PC-3 (cell line): Measurements from ENCODE around the gene LAMTOR2. TPM values are rescaled to one million over a fixed set of nuclear protein-coding genes. Genes with fewer than 3 reads are reported as not detected.

Experiments used
- ATAC-seq: fragments of 200-7000 bp; cut with Tn5 transposase; 2 replicates; pipeline ENCODE4 v1.9.1; 2020; ENCODE audit warnings: mild to moderate bottlenecking, moderate library complexity
- BruUV-seq: library from RNA; stranded (reverse); fragments of 400-500 nt; replicated peaks from 2 replicates; lab custom pipeline; 2021; lab: Mats Ljungman, UMichigan
- CTCF ChIA-PET: fragments of 300-600 bp; sonication (Branson Sonifier 250); formaldehyde crosslinking; loops from one replicate; lab custom pipeline; 2022; ENCODE audit warnings: antibody characterized with exemption; lab: Charles Lee
- POLR2A ChIA-PET: fragments of 300-600 bp; sonication (Branson Sonifier 250); formaldehyde crosslinking; loops from one replicate; lab custom pipeline; 2022; ENCODE audit warnings: antibody characterized with exemption; ENCODE audit not compliant: unreplicated experiment; lab: Charles Lee
- DNase-seq: peaks from one replicate; pipeline ENCODE4 v3.0.0-alpha.2; 2015
- H2AFZ ChIP-seq: fragments of 300-600 bp; sonication (generic); 2 replicates; pipeline ENCODE4 v1.6.0; 2016; ENCODE audit warnings: antibody characterized with exemption, low read length
- H3F3A ChIP-seq: fragments of 300-600 bp; sonication (generic); one replicate; pipeline ENCODE4 v1.6.0; 2017; ENCODE audit warnings: antibody characterized with exemption, low read length, control low read depth, mild to moderate bottlenecking; ENCODE audit not compliant: unreplicated experiment
- H3K27ac ChIP-seq: fragments of 300-600 bp; sonication (generic); 2 replicates; pipeline ENCODE4 v1.5.1; 2016; ENCODE audit warnings: mild to moderate bottlenecking, low read length
- H3K27me3 ChIP-seq: fragments of 300-600 bp; sonication (generic); 2 replicates; pipeline ENCODE4 v1.6.1; 2016; ENCODE audit warnings: low read length, mixed read lengths
- H3K36me3 ChIP-seq: fragments of 300-600 bp; sonication (generic); 2 replicates; pipeline ENCODE4 v1.6.1; 2016; ENCODE audit warnings: low read depth, mixed run types, low read length, mixed read lengths
- H3K4me1 ChIP-seq: fragments of 300-600 bp; sonication (generic); 2 replicates; pipeline ENCODE4 v1.5.1; 2016; ENCODE audit warnings: low read length; ENCODE audit not compliant: insufficient read depth
- H3K4me2 ChIP-seq: fragments of 300-600 bp; sonication (generic); 2 replicates; pipeline ENCODE4 v1.6.0; 2016; ENCODE audit warnings: low read length
- H3K4me3 ChIP-seq: fragments of 300-600 bp; sonication (generic); 2 replicates; pipeline ENCODE4 v1.5.1; 2016; ENCODE audit warnings: mild to moderate bottlenecking, low read length, mixed read lengths
- H3K79me2 ChIP-seq: fragments of 300-600 bp; sonication (generic); 2 replicates; pipeline ENCODE4 v1.6.1; 2017; ENCODE audit warnings: low read length, mixed read lengths
- H3K9ac ChIP-seq: fragments of 300-600 bp; sonication (generic); 2 replicates; pipeline ENCODE4 v1.6.0; 2016; ENCODE audit warnings: mild to moderate bottlenecking, low read length
- H3K9me2 ChIP-seq: fragments of 300-600 bp; sonication (generic); replicated peaks from 2 replicates; pipeline ENCODE4 v1.6.1; 2016; ENCODE audit warnings: mixed run types, low read length, mixed read lengths
- H3K9me3 ChIP-seq: fragments of 300-600 bp; sonication (generic); 2 replicates; pipeline ENCODE4 v1.6.1; 2016; ENCODE audit warnings: low read length, mixed read lengths
- H4K20me1 ChIP-seq: fragments of 300-600 bp; sonication (generic); 2 replicates; pipeline ENCODE4 v1.6.1; 2016; ENCODE audit warnings: low read length, mixed read lengths
- EZH2 ChIP-seq: fragments of 300-600 bp; sonication (generic); IDR thresholded peaks from one replicate; pipeline ENCODE4 v1.6.1; 2017; ENCODE audit warnings: antibody characterized with exemption, mild to moderate bottlenecking, low read length; ENCODE audit not compliant: unreplicated experiment
- EZH2phosphoT487 ChIP-seq: fragments of 300-600 bp; sonication (generic); IDR thresholded peaks from 2 replicates; pipeline ENCODE4 v1.6.1; 2018; ENCODE audit warnings: mild to moderate bottlenecking, antibody characterized with exemption, low read length, borderline replicate concordance
- intact Hi-C: fragments of 100-400 bp; cut with micrococcal nuclease; formaldehyde crosslinking; loops from 2 replicates; pipeline ENCODE4 v1.9.0; 2023
- total RNA-seq: library from RNA; depleted of rRNA; stranded (reverse); fragments of >200 nt; gene quantifications from 2 replicates; pipeline ENCODE4 v1.2.3, GENCODE V29; 2014
- TF ChIP-seq, protein P1 (sequence below): fragments of 300-600 bp; sonication (generic); conservative IDR thresholded peaks from 2 replicates; pipeline ENCODE4 v1.5.1; 2017; ENCODE audit warnings: antibody characterized with exemption, low read depth, mild to moderate bottlenecking, low read length

LAMTOR2 gene
- total RNA-seq, 1 experiment from 2014 or later: 130 TPM

DNA sequence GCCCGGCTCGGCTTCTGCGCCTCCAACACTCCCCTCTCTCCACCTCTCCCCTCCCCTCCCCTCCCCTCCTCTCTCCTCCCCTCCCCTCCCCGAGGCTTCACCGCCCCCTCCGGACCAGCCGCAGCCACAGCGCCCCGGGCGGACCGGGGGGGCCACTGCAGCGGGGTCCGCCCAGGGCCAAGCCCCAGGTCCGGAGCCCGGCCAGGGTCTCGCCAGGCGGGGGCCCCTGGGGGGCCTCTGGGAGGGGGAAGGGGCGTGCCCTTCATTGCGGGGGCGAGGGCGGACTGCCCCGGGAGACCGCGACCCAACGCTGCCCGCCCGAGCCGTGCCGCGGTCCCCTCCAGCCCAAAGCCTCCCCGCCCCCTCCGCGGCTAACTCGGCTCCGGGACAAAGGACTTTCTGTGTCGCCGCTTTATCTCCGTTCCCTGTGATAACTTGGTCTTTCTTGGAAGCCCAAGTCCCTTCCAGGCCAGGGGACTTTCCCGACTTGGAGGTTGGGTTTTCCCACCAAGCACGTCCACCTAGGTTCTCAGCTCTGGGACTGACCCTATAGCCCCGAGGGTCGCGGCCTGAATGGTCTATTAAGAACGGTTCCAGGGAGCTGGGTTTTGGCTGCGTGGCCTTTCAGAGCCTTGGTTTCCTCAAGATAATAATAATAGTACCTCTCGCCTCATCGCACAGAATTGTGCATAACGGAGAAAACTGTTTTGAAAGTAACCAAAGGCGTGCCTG lies 648 bp upstream of the LAMTOR2 start, which contains the start of gene UBQLN4:
UBQLN4 (minus strand) TSS at position 31 of the 732 bp plus-strand sequence. CDS start 97 bp downstream, outside the sequence.
- Histone ChIP-seq H4K20me1 (0 out of 2 replicates have a peak, but pooled peaks cover 3% of the 10 kb centered on the region), H3K9me3 (no peaks in the 10 kb centered on the region), H3K4me2 (peak within 1 kb of the TSS; percentile 93), H3K27me3 (no peaks in the 10 kb centered on the region), H3K9ac (peak within 1 kb of the TSS; percentile 90), H3K79me2 (peaks cover 33% of the 10 kb centered on the region), H3K36me3 (peaks cover 20% of the 10 kb centered on the region), H3K9me2 (no peaks in the 10 kb centered on the region), H3K4me3 (peak within 1 kb of the TSS; percentile 85), H2AFZ (peak within 1 kb of the TSS; percentile 91), H3F3A (peaks cover 4% of the 10 kb centered on the region), H3K4me1 (peaks cover 15% of the 10 kb centered on the region), H3K27ac (peak within 1 kb of the TSS; percentile 89)
- ChIA-PET POLR2A (interaction anchor here (0.6 kb wide), 1 partner anchor 97 kb away, joined by 5 read pairs; no protein-coding TSS in a partner anchor), CTCF (interaction anchor here (0.6 kb wide), 1 partner anchor 89 kb away, joined by 7 read pairs; no protein-coding TSS in a partner anchor)
- TF ChIP-seq EZH2 (no peak), EZH2phosphoT487 (no peak)
- TF ChIP-seq, protein P1, sequence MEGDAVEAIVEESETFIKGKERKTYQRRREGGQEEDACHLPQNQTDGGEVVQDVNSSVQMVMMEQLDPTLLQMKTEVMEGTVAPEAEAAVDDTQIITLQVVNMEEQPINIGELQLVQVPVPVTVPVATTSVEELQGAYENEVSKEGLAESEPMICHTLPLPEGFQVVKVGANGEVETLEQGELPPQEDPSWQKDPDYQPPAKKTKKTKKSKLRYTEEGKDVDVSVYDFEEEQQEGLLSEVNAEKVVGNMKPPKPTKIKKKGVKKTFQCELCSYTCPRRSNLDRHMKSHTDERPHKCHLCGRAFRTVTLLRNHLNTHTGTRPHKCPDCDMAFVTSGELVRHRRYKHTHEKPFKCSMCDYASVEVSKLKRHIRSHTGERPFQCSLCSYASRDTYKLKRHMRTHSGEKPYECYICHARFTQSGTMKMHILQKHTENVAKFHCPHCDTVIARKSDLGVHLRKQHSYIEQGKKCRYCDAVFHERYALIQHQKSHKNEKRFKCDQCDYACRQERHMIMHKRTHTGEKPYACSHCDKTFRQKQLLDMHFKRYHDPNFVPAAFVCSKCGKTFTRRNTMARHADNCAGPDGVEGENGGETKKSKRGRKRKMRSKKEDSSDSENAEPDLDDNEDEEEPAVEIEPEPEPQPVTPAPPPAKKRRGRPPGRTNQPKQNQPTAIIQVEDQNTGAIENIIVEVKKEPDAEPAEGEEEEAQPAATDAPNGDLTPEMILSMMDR: peak; percentile 38
- intact Hi-C loops: loop anchor here (1.0 kb wide), 3 partner anchors 28 to 120 kb away; partner anchors contain the start of genes KHDC4 and MEX3A
- BruUV-seq: TSS peak; percentile 99
- ATAC-seq (peak; percentile 51), DNase-seq (peak; percentile 90)

DNA sequence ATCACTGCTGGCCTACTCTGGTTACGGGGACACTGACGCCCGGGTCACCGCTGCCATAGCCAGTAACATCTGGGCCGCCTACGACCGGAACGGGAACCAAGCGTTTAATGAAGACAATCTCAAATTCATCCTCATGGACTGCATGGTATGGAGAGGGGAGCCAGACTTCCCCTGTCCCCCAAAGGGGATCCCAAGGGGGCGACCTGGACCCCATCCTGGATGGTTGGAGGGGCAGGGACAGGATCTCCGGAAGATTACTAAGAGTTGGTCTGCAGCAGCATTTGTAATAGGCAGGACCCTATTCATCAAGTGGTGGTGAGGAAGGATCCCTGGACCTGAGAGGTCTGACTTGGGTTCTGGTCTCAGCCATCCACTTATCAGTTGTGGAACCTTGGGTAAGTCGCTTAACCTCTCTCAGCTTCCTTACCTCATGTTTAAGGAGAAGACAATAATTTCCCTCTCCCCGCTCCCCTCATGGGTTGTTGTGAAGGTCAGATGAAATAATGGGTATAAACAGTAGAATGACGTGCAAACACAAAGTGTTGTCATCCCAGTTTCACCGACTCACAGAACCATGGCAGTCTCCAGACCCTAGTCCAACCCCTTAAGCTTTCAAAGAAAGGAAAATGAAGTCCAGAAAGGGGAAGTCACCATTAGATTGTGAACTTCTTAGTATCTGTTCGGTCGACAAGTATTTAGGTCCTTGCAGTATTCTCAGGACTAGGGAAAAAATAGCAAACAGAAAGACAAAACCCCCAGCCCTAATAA lies 883 bp downstream of the LAMTOR2 start:
- intact Hi-C loops: no loop called here

More for the DNA sequence above, 883 bp downstream of the LAMTOR2 start:
- Histone ChIP-seq H2AFZ (peak overlapping the region; percentile 91), H3K9me2 (no peaks in the 10 kb centered on the region), H3K36me3 (peaks cover 6% of the 10 kb centered on the region; the same call in 1 of the 2 replicates), H3K79me2 (peaks cover 33% of the 10 kb centered on the region), H3K4me3 (peak overlapping the region; percentile 85), H3K27me3 (no peaks in the 10 kb centered on the region), H4K20me1 (0 out of 2 replicates have a peak, but pooled peaks cover 3% of the 10 kb centered on the region), H3K4me2 (peak overlapping the region; percentile 93), H3K27ac (no peak overlapping the region), H3K9me3 (no peaks in the 10 kb centered on the region), H3K4me1 (peaks cover 15% of the 10 kb centered on the region), H3K9ac (peak overlapping the region; percentile 90), H3F3A (peaks cover 4% of the 10 kb centered on the region)
- no TSS peak for BruUV-seq
- POLR2A ChIA-PET: no interaction called here
- no peak; the same call in 1 of the 2 replicates for ATAC-seq
- CTCF ChIA-PET: no interaction called here
- no peak for TF ChIP-seq EZH2
- no peak for TF ChIP-seq EZH2phosphoT487
- TF ChIP-seq, protein P1: no peak
- no peak for DNase-seq
